ENCODE data around the gene SHROOM4.

Gene SHROOM4, protein sequence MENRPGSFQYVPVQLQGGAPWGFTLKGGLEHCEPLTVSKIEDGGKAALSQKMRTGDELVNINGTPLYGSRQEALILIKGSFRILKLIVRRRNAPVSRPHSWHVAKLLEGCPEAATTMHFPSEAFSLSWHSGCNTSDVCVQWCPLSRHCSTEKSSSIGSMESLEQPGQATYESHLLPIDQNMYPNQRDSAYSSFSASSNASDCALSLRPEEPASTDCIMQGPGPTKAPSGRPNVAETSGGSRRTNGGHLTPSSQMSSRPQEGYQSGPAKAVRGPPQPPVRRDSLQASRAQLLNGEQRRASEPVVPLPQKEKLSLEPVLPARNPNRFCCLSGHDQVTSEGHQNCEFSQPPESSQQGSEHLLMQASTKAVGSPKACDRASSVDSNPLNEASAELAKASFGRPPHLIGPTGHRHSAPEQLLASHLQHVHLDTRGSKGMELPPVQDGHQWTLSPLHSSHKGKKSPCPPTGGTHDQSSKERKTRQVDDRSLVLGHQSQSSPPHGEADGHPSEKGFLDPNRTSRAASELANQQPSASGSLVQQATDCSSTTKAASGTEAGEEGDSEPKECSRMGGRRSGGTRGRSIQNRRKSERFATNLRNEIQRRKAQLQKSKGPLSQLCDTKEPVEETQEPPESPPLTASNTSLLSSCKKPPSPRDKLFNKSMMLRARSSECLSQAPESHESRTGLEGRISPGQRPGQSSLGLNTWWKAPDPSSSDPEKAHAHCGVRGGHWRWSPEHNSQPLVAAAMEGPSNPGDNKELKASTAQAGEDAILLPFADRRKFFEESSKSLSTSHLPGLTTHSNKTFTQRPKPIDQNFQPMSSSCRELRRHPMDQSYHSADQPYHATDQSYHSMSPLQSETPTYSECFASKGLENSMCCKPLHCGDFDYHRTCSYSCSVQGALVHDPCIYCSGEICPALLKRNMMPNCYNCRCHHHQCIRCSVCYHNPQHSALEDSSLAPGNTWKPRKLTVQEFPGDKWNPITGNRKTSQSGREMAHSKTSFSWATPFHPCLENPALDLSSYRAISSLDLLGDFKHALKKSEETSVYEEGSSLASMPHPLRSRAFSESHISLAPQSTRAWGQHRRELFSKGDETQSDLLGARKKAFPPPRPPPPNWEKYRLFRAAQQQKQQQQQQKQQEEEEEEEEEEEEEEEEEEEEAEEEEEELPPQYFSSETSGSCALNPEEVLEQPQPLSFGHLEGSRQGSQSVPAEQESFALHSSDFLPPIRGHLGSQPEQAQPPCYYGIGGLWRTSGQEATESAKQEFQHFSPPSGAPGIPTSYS (N-terminal part only)

DNA sequence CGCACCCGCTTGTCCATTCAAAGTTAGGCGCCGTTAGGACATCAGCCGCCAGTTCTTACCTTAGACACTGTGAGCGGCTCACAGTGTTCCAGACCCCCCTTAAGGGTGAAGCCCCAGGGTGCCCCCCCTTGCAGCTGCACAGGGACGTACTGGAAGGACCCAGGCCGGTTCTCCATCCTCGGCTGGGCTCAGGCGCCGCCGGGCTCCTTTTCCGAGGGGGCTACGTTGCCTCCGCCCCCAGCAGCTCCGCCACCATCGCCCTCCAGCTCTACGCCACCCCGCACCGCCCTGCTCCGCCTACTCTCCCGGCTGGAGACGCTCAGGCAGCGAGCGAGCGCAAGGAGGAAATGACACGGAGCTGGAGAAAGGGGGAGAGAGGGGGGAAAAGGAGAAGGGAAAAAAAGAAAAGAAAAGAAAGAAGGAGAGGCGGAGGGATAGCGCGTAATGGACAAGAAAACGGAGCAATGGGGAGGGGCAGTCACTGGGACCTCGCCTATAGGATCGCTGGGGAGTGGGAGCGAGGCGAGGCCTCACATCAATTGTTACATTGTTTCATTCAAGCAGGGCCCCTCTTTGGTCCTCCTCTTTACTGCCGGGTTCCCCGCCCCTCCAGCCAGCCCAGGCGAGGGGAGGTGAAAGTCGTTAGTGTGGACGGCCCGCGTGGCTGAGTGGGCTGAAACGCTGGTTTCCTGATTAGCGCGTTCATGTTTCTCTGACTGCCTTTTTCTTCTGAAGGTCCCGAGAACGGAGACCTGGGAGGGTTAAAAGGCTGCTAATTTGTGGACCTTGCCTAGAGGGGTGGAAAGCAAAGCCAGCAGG, at the start of gene SHROOM4:
SHROOM4 (minus strand) TSS at position 352 of the 819 bp plus-strand sequence; CDS start at position 176, 176 bp downstream.
- DNase-seq: no peak

DNA sequence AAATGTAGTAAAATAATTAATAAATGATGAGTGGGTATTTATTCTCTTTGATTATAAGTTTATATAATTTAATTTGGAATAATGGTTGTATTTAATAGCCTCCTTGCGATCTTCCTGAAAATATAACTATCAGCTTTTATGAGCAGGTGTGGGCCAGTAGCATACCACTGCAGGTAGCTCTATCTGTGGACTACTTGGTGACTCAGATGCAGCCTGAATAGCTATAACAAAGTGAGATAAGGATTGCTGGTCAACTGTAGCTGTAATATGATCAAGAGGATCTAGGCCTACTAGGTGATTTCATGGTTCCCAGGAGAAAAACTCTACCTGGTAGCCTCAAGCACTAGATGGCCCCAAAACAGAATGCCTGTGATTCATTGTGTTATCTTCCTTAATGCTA, 49.5 kb upstream of the SHROOM4 start:
- DNase-seq: no peak

DNA sequence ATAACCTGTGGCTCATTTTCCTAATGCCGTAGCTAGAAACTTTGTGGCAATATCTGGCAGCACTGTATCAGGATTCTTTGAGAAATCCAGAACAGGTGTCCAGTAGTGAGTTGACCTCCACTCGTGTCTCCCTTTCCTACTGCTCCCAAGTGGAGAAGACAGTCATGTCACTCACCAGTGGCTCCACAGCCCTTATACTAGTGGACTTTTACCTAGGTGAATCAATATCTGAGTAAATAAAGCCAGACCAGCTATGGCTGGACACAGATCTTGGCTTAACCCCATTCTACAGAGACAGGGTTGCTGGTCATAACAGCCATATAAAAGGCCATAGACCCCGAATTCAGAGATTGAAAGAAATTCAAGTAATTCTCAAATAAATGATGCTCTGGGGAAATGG, 46.5 kb upstream of the SHROOM4 start:
- DNase-seq: no peak

DNA sequence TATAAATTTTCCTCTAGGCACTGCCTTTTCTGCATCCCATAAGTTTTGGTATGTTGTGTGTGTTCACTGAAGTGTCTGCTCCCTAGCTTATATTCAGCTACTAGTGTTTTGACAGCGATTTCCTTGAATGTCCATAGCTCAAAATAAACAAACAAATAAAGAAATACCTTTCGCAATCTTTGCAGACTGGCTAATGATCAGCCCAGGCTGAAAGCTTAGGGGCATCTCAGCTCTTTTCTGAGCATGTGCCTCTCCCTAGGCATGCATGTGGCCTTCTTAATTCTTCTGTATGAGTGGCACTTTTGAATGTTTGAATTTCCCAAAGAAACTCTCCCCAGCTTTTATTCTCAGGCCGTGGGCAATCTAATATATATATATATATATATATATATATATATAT, 44.6 kb upstream of the SHROOM4 start:
- DNase-seq: no peak

DNA sequence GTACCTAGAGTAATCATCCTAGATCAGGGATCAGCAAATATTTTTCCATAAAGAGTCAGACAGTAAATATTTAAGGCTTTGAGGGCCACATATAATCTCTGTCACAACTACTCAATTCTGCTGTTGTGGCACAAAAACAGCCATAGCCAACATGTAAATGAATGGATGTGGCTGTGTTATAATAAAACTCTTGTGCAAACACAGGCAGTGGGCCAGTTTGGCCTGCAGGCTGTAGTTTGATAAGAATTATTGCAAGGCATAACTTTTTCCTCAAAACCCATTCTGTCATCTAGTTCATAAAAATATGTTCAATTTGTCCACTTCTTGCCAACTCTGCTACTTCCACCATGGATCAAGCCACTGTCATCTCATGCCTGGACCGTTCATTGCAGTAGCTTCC, 39.4 kb upstream of the SHROOM4 start:
- DNase-seq: no peak

DNA sequence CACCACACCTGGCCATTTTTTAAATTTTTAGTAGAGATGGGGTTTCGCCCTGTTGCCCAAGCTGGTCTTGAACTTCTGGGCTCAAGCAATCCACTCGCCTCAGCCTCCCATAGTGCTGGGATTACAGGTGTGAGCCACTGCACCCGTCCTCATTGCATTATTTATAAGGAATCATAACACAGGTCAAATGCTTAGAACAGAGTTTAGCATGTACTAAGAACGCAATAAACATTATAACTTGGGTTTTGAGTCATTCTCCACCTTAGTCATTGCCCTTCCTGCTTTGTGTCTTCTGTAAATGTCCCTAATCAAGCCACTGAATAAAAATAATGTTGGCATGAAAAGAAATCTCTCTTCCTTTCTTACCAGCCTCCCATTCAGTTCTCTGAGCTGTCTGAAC, 38.5 kb upstream of the SHROOM4 start:
- no peak for DNase-seq

DNA sequence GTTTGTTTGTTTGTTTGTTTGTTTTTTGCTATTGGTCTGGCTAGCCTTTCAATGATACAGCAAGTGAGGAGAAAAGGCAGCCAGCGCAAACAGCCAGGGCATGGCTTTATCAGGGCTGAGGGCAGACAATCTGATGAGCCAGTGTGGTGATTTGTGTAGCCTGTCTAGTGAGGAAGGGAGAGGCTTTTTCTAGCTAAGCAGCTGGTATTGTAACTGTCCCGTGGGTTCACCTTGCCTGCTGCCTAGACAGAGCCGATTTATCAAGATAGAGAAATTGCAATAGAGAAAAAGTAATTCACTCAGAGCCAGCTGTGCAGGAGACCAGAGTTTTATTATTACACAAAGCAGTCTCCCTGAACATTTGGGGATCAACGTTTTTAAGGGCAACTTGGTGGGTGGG, 28.2 kb upstream of the SHROOM4 start:
- no peak for DNase-seq

DNA sequence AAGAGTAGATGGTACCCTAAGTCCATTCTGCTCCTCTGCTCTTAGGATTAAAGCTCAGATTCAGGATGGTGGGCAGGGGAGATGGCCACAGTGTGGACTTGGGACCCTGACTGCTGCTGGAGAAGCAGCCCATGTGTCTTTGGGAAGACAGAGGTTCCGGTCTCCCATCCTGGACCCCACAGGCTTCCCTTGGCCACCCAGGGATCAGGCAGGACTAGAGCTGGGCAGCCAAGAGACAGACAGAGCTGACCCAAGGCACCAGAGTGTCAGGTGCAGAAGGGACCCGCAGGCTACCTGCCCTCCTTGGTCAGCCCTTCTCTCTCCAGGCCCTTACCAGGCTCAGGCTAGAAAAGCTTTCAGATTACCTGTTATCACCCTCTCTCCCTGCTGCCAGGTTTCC, 25.7 kb upstream of the SHROOM4 start:
- no peak for DNase-seq

DNA sequence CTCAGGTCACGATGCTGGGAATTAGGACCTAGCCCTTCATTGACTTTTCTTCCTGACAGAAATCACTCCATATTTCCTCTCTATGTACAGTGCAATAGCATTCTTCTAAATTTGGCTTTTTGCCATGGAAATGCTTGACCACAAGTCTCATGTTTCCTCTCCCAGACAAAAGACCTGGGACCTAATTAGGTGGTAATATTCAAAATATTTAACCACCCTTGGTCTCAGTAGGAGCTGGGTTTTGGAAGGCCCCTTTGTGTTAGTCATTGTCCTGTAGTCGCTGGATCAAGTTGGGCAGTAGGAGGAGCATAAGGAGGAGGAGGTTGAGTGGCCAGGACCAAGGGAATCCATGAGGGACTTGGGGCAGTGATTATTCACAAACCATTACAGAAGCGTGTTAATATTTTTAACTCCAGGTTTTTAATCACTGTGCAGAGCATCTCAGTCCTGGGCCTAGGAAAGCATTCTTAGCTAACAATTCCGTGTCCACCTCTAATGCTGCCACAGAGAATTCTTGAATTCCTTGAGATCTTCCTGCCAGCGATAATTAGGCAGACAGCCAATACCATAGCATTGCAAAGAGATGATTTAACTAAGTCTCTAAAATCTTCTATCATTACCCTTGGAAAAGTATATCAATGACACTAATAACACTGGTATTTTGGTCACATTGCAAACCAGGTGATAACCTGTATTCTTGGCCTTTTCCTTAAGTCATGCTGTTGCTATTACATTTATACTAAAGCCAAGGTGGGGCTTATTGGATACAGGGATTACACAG, 25.0 kb upstream of the SHROOM4 start:
- DNase-seq: no peak

DNA sequence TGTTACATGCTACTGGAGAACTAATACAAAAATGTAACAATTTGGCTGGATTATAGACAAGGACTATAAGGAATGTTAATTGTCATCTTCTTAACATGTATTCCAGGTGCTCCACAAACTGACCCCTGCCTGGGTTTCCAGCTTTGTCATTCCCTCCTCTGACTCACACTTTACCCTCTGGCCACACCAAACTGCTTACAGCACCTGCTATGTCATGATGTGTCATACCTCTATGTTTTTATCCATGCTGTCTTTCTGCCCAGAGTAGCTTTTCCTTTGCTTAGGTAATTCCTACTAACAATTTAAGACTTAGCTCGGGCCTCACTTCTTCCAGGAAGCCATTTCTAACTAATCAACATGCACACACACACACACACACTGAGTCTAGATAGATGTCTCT, 14.0 kb upstream of the SHROOM4 start:
- DNase-seq: no peak

DNA sequence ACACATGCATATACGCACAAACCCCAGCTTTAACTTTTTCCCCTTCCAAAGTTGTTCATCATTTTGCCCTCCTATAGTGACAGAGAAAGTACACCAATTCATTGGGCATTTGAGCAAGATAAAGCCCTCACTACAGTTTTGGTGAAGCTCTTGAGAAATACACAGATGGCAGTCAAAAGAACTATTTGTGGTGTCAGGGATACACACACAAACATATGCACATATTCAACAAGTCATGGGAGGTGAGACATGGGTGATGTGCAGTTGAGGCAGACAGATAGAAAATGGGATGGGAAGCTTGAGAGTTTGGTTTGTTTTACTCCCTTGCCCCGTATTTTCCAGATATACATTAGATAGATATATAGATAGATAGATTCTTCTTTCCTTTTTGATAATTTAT, 11.8 kb upstream of the SHROOM4 start:
- no peak for DNase-seq

DNA sequence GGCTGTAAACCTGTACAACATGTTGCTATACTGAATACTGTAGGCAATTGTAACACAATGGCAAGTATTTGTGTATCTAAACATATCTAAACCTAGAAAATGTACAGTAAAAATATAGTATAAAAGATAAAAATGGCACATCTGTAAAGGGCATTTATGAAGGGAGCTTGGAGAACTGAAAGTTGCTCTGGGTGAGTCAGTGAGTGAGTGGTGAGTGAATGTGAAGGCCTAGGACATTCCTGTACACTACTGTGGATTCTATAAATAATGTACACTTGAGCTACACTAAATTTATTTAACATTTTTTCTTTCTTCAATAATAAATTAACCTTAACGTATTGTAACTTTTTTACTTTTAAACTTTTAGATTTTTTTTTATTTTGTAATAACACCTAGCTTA, 5.0 kb upstream of the SHROOM4 start:
- DNase-seq: no peak

DNA sequence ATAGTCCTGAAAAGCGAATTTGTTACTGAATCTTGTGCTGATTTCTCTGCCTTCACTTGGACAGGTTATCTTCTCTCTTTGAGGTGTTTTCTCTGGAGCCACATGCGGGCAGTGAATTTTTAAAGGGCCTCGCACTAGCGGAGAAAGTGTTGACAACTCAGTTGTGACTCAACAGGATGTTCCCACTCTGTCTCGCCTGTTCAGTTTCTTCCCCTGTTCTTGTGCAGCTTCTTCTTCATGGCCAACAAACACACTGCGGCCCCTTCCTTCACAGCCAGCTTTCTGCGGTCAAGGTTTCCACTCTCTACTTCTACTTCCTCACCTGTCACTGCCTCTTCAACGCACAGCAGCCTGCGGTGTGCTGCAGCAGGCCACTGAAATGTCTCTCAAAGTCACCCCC, 1.1 kb upstream of the SHROOM4 start:
- DNase-seq: no peak

DNA sequence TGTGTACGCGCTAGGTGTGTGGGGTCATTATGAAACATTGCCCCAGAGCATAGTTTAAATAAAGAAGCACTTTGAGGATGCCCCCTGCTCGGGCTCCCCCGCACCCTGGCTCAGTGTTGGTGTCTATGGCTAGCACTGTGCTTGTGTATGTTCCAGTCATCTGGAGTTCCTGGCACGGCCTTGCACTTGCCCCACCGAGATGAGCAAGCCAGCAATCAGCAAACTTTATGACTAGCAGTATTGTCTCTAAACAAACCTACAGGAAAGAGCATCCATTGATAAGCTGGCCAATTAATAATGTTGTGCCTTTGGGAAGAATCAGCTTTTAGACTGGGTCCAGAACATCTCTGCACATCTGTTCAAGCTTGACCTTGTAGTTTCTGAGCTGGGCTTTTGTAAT, 707 bp upstream of the SHROOM4 start:
- DNase-seq: no peak

DNA sequence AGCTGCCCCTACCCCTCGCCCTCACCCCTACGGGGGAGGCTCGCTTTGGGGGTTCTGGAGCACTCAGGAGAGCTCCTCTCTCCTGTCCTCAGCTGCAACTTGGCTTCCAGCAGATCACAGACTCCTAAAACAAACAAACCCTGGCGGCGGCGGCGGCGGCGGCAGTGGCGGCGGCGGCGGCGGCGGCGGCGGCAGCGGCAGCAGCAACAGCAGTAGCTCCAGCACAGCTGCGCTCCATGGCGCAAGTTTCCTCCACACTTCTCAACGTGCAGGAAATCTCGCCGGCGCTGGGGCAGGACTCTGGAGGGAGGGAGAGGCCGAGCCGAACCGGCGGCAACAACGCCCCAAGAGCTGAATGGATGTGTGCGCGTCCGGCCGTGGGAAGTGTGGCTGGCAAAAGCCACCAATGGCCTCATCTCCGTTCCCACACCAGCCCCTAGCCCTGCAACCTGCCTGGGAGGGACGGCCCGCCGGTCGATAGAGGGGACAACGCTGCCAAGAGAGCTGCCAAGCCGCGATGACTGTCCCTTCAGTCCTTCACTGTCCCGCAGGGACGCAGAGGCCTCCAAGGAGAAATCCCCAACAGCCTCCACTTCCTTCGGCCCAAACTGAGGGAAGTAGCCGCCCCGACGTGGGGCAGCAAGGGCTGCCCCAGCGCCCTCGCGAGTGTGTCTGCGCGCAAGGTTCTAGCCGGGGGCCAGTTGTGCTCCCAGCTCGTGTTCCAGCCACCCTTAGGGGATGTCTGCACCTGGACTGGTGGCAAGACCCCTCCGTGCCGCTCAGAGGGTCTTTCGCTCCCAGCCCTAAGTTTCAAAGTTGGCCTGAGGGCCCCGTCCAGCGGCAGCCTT, 775 bp downstream of the SHROOM4 start:
- no peak for DNase-seq

DNA sequence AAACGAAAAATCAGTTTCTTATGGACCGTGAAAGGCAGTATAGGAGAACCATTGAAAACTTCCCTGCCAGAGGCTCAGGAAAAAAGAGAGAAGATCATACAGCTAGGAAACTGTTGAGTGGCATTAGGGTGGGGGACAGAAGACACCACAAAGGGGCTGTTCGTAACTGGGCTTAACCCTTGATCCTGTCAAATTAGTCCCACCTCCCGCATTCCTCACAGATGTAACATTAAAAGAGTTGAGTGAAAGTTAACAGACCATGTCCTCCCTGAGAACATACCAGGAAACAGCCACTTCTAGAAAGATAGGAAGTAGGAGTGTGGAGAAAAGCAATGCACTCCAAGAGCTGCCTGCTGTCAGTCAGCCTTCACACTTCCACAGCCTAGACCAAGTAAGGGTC, 8.7 kb downstream of the SHROOM4 start:
- DNase-seq: no peak

DNA sequence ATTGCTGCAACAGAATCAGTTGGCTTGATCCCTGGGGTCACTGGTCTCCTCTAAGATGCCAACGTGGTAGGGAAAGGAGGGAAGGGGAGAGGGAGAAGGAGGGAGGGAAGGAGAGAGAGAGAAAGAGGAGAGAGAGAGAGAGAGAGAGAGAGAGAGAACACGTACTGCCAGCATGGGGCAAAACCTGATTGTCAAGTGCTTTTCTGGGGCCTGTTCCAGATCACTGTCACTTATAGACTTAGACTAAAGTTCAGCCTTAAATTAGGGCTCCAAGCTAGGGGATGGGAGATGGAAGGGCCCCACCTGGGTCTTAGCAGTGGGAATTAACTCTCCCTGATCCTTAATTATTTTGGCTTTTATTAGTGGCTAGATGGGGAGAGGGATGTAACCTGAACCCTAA, 12.9 kb downstream of the SHROOM4 start:
- DNase-seq: no peak

DNA sequence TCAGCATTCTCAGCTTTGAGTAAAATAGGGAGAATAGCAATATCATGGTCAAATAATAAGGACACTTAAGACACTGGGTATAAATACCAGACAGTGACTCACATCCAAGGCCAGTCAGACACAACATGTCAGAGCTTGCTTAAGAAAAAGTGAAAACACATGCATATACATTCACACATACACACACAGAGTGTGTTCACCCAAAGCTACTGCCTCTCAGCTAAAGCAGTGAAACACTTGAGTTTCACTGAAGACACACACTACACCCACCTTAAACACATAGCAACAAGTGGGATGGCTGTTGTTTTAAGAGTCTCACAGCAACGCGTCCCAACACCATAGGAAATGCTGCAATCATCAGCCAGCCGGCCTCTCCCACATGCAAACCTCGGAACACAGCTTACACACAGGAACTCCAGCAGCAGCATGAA, 14.4 kb downstream of the SHROOM4 start:
- no peak for DNase-seq

DNA sequence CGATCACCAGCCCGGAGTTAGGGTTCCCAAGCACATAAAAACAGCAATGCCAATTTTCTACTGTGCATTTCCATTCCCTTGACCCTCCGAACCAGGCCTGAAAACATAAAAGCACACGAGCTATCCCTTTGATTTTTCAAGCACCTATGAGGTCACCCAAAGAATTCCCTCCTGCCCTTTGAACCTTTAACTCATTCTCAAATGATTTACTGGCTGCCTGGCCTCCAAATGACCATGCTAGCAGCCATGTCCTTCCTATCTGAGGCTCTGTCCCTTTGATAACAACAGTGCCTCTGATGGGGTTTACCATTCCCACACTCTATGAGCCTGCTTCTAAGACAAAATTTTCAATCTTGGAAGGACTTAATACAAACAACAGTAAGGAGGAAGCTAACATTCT, 15.2 kb downstream of the SHROOM4 start:
- DNase-seq: no peak

DNA sequence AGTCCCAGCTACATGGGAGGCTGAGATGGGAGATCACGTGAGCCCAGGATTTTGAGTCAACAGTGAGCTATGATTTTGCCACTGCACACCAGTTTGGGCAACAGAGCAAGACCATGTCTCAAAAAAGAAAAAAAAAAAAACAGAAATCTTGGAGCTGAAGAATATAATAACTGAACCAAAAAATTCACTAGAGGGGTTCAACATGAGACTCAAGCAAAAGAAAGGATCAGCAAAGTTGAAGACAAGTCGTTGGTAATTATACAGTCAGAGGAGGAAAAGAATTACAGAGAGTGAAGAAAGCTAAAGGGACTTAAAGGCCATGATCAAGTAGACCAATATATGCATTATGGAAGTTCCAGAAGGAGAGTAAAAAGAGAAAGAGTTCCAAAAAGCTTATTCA, 26.9 kb downstream of the SHROOM4 start:
- no peak for DNase-seq

DNA sequence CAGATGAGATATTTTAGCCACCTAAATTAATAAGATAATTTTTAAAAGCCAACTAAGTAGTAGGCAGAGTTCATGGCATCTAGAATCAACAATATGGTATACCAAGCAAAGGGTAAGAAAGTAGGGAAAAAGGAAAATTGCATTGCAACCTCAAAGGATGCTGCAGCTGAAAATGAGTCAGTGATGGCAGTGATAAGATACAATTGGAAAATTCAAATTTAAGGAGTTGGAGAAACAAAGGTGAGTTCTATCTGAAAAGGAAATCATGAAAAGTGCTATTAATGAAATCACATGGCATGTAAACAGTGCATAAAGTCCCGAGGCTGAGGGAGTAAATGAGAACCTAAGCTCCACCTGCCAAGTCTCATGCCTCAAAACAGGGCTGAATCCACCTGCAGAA, 33.9 kb downstream of the SHROOM4 start:
- DNase-seq: no peak

Measured in amniotic stem cell (primary cell).